TTC549 (cell line): ENCODE data around the gene ANKS1B.

ENCODE experiments used
- FAIRE-seq: peaks from 2 replicates; lab custom pipeline; 2012; peaks lifted over from hg19 to GRCh38; lab: Jason Lieb, UNC

Gene ANKS1B

DNA sequence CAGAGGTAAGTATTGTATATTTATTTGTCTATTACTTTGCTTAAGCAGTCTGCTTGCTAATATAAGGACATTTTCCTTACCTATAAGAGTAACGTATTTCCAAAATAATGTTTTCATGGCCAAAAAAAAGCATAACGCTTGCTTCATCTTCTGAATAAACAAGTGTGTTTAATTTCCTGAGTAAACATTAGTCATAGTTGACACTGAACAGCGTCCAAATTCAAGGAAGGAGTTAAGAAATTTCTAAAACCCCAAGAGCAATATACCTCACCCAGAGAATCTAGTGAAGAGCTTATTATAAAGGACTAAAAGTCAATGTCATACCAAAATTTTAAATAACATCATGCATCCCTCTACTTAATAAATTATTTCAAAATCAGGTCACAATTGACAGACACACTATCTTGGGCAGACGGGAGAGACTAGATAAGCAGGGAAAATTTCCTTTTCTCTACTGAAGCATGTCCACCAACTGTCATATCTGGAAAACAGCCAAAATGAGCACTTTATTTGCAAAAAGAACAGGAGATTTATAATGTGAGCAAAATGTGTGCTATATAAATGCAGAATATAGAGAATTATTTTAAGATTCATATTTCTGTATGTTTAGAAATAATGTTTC, 25.1 kb downstream of the ANKS1B start:
- no peak for FAIRE-seq

DNA sequence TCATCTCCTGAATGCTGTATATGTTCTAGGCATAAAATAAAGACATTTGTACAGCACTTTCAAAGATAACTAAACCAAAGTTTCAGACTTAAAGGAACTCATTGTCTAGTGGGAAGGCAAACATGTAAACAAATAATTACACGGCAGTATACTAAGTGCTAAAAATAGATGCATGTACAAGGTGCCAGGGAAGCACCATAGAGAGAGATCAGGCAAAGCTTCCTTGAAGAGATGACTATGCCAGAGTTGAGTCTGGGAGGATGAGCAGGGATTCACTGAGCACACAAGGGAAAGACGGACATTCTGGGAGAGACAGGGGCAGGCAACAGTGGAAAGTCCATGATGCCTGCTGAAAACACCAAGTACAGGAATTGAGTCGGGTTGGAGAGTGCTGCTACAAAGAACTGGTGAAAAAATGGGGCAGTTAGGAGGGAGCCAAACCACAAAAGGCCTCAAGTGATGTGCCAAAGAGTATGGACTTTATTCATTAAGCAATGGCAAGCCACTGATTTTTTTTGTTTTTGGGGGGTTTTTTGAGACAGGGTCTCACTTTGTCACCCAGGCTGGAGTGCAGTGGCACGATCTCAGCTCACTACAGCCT, 26.8 kb downstream of the ANKS1B start:
- no peak for FAIRE-seq

DNA sequence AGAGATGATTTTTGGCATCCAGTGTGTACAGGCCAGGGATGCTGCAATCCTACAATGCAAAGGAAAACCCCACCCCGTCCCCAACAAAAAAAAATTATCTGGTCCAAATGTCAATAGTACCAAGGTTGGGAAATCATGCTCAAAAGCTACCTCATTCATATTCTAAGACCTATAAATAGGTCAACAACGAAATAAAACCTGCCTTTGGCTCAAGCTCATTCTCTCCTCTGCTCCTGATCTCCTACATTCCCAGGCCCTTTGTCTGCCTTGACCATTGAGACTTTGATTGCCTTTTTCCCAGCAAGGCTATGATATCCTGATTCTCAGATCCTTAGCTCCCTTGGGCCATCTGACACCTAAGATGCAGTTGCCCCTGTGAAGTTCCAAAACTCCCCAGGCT, 30.0 kb downstream of the ANKS1B start:
- FAIRE-seq, result no peak

DNA sequence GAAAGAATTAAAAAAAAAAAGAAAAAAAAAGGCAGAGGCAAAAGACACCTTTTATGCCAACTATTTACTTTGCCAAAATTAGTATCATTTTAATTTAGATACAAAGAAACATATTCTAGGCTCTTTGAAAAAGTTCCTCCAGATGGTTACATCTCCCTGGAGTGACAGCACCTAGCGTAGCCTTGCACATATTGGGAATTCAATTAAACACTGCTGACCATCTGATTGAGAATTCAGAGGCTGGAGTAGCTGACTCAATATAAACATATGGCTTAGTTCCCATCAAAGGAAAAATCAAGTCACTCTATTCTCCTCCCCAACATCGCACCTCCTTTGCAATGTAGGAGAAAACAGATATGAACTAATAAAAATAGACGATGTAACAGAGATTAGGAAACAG, 36.4 kb downstream of the ANKS1B start:
- FAIRE-seq, result no peak

DNA sequence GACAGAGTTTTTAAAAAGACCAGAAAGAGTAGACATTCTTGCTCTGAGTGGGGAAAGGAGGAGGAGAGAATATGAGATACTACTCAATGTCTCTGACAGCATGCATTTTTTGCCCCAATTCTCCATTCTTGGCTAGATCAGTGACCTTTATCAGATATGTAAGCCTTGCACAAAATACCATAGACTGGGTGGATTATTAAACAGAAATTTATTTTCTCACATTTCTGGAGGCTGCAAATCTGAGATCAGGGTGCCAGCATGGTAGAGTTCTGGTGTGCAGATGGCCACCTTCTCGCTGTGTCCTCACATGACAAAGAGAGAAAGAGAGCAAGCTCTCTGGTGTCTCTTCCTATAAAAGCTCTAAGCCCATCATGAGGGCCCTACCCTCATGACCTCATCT, 38.6 kb downstream of the ANKS1B start:
- no peak for FAIRE-seq

DNA sequence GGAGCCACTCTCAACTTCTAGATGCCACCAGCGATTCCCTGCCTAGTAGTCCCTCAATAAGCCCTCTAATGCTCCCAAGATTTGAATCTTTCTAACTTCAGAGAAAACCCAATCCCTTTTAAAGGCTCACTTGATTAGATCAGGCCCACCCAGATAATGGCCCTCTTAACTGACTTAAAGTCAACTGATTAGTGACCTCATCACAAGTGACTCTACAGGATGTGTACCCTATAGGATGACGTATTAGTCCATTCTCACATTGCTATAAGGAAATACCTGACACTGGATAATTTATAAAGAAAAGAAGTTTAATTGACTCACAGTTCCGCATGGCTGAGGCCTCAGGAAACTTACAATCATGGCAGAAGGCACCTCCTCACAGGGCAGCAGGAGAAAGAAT, 49.1 kb downstream of the ANKS1B start:
- no peak for FAIRE-seq

DNA sequence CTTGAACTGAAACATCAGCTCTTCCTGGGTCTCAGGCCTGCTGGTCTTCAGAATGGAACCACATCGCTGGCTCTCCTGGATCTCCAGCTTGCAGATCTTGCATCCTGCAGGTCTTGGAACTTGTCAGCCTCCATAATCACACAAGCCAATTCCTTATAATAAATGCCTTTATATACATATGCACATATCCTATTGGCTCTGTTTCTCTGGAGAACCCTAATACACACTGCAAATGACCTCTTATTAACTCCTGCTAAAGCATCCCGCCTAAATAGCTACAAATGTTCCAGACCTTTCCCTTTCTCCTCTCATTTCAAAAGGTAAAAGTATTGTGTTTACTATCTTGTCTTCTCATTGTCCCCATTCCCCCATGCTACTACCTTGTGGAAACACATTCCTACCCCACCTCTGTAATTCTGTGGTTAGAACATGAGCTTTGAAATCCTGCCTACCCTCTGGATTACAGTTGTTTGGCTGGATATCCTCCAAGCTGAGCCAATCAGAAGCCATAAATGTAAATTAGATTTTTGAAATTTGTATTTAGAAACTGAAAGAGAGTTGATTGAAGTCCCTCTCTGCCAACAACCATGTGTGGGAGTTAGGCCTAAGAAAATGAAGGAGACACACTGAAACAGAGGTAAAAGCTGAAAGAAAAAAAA, 58.1 kb downstream of the ANKS1B start:
- FAIRE-seq, result no peak

DNA sequence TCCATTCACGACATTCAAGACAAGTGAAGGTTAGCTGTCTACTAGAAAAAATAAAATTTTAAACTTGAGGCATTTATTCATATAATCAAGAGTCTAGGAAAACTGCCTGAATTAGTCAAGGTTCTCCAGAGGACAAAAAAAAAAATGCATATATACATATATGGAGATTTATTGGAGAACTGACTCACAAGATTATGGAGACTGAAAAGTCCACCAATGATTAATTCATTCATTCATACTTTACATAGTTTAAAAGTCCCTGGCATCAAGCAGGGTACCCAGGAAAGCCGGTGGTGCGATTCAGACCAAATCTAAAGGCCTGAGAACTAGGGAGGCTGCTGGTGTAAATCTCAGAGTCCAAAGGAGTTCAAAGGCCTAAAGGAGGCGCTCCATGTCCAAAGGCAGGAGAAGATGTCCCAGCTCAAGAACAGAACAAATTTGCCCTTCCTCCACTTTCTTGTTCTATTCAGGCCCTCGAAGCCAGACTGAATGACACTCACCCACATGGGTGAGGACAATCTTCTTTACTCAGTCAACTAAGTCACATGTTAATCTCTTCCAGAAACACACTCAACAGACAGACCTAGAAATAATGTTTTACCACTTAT, 64.3 kb downstream of the ANKS1B start:
- no peak for FAIRE-seq

DNA sequence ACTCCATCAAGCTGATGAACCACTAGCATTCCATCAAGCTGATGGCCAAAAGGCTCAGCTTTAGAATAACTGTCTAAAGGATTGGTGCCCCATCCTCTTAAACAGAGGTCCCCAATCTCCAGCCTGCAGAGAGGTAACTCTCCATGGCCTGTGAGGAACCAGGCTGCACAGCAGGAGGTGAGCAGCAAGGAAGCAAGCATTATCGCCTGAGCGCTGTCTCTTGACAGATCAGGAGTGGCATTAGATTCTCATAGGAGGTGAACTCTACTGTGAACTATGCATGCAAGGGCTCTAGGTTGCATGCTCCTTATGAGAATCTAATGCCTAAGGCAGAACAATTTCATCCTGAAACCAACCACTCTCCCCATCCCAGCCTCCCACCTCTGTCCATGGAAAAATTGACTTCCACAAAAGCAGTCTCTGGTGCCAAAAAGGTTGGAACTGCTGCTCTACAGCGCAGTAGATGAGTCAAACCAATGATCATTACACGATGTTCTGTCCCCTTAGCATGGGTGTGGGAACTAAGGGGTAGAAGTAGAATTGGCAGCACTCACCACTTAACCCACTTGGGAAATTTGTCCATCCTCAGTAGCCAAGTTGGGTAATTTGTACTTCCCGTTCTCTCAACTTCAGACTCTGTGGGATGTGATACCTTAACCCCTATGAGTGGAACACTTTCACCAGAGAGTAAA, 66.9 kb downstream of the ANKS1B start:
- no peak for FAIRE-seq

DNA sequence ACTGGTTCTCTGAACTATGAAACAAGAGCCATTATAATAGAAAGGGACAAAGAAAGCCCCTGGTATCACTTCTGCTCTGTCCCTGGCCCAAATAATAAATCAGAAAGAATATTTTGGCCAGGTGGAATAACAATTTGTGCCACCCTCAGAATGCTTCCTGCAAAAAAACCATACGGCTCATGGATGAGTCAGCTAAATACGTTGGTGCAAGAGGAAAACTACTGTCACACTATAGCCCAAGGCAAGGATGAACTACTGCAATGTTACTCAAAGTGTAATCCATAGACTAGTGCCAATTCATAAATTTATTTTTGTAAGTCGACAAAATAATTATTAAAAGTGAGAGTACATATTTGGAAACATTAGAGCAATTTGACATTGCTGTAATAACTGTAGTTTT, 68.2 kb downstream of the ANKS1B start:
- no peak for FAIRE-seq

DNA sequence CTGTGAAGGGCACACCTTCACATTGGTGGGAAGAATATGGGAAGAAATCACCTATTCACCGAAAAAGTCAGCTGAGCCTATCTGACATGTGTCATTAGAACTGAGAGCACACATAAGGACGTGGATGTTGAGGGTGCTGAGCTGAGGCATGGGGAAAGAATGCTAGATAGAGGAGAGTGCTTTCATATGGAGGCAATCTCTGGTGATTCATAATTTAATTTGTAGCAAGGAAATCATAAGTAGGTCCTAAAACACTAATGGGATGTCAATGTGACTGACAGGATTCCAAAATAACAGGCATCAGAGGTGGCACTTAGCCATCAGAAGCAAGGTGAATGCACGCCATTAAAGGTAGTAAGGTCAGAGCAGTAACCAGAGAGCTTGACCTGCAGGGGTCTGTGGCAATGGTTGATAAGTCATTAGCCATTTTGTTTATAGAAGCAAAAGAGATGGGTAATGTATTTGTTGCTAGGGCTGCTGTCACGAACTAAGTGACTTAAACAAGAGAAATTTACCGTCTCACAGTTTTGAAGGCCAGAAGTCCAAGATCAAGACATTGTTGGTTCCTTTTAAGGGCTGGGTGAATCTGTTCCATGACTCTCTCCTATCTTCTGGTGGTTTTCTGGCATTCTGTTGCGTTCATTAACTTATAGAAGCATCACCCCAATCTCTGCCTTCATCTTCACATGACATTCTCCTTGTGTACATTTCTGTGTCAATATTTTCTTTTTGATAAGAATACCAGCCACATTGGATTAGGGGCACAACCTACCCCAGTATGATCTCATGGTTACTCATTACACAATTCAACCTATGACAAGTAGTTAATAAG, 69.3 kb downstream of the ANKS1B start:
- no peak for FAIRE-seq

DNA sequence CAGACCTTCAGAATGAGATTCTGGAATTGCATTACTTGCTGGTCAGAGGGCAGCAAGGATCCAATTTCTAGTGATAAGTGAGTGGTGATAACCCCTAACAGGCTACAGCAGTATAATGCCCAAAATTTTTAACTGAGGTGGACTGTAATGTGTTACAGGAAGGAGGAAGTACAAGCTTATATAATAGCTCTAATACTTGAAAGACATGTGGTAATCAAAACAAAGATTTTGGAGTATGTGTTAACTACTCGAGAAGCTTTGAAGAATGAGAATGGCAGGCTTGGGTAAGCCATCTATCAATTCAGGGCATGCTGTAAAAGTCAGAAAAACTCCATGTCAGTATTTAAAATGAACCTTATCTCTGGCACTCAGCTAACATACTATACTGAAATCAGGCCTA, 70.5 kb downstream of the ANKS1B start:
- no peak for FAIRE-seq

DNA sequence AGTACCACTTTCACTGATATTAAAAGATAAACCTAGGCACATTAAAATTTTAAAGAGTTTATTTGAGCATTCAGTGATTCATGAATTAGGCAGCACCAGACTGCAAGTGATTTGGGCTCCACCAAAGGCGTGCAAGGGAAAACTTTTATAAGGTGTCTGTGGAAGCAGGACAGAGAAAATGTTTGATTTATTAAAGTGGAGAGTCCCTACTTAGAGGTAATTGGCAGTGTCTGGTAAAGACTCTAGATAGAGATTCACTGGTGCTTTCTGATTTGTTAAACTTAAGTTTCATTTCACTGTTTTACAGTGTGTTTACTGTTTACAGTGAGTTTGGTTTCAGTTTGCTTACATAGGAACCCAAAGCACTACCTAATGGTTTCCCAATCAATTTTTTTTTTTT, 72.8 kb downstream of the ANKS1B start:
- no peak for FAIRE-seq

DNA sequence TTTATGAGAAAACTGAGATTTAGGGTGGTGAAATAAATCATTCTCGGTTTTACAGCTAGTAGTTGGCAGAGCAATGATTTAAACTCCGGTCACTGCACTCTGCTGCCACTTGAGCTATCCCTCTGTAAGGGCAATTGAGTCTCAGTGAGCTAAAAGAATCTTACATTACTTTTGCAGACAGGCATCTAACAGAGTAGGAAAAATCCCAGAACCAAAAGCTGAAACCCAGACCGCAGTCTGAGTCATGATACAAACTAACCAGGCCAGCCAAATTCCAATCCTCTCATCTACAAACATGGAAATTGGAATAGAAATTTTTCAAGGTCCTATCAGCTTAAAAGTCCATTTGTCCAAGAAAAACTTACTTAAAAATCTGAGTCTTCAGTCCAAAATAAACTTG, 73.7 kb downstream of the ANKS1B start:
- FAIRE-seq, result no peak

DNA sequence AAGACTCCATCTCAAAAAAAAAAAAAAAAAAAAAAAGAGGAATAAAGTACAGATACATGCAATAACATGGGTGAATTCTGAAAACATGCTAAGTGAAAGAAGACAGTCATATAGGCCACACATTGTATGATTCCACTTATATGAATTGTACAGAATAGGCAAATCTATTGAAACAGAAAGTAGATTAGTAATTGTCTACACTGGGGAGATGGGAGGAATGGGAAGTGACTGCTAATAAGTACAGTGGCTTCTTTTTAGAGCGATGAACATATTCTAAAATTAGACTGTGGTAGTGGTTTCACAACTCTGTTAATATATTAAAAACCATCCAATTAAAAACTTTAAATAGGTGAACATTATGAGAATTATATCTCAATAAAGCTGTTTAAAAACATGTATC, 74.4 kb downstream of the ANKS1B start:
- no peak for FAIRE-seq

DNA sequence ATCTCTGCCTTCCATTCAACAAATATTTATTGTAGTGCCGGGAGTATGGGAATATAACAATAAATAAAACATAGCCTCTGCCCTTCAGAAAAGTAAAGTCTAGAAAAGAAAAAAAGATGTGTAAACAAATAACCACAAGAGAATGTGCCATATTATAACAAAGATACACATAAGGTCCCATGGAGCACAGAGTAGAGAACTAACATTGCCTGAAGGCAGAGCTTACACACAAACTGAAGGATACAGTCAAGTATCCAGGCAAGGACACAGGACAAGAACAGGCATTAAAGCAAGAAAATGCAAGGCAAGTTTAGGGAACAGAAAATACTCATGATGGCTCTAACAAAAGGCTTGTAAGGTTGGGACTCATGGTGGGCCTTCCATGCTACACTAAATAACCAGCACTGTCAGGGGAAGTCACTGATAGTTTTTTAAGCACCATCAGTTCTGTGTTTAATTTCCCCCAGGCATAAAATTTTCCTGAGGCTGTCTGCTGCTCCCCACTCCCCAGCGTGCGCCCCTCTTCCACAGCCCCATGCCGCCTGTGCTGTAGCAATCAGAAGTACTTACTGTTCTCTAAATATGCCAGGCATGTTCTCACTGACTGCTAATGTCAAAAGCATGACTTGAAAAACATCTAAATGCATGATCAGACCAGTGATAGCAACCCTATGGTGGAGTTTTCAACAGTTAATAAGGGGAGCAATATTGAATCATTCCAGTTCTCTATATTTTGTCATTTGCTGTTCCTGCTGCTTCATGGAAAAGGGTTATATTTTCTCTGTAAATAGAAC, 77.8 kb downstream of the ANKS1B start:
- no peak for FAIRE-seq

DNA sequence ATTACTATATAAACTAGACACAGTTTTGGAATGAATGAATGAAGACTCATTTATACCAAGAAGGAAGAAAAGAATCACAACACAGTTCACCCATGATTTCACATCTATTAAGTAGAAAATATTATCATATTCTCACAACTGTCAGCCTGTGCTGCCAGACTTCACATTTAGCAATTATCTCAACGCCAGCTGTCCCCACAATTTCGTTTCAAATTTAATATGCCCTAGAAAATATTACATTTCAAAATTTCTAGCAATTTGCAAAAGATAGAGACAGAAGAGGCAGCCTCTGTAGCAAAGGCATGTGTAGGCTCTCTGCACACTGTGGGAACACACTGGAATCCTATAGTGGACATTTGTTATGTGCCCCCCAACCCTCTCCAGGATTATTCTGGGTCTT, 83.6 kb downstream of the ANKS1B start:
- no peak for FAIRE-seq

DNA sequence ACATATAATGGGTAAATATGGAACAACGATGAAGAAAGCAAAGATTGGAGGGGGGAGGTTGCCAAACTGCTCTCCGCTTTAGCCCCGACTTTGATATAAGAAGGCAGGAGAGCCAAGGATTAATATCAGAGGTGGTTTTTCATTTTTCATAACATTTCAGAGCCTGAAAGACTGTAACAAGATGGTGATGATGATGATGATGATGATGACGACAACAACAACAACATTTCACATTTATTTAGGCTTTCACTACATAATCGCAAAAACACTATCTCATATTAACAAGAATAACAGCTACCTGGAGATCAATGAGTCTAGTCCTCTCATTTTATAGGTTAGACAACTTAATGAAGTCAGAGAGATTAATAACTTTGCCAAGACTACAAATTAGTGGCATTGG, 86.1 kb downstream of the ANKS1B start:
- no peak for FAIRE-seq

DNA sequence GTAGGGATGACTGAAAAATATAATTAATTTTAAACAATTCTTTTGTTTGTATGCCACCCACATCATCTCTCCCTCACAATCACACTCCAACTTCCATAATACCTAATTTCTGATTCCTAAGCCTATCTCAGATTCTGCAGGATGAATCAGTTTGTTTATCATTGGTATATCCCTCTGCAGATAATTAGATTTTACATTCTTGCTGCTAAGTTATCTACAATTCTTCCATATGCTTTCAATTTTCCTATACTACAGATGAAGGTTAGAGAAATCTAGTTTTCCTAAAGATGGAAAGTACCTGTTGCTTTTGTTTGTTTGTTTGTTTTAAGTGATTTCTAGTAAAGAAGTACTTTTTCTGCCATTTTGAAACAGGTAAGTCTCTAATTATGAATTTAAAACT, 105.3 kb downstream of the ANKS1B start:
- FAIRE-seq, result no peak

DNA sequence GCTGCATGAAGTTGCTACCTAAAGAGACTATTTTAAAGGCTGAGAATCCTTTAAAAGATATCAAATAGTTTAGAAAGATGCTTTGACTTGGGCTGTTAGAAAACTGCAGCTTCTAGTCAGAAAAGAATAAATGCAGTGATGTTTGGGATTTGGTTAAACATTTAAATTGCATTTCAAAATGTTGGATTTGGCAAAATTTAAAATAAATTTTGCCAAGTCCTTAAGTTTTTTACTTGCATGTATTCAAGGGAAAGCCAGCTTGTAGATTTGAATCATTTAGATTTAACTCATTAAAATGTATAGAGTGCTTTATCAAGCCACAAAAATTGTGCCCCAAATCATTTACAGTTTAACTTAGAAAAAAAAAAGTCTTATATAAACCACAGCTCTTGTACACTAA, 109.7 kb downstream of the ANKS1B start:
- no peak for FAIRE-seq

DNA sequence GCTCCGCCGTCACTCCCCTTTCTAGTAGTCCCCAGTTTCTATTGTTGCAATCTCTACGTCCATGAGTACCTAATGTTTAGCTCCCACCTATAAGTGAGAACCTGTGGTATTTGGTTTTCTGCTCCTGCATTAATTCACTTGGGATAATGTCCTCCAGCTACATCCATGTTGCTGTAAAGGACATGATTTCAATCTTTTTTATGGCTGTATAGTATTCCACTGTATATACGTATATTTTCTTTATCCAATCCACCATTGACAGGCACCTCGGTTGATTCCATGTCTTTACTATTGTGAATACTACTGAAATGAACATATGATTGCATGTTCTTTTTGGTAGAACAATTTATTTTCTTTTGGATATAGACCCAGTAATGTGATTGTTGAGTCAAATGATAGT, 114.7 kb downstream of the ANKS1B start:
- FAIRE-seq, result no peak
